B cell (primary cell): ENCODE data around the gene BMPR1A. TPM values are rescaled to one million over a fixed set of nuclear protein-coding genes. Genes with fewer than 3 reads are reported as not detected.
"Not testable (repeated sequence)": the region's sequence is repeated elsewhere in the genome, so short reads cannot be mapped to it uniquely, and the experiment has no call there.

ENCODE experiments used
- ATAC-seq: fragments of 200-7000 bp; cut with Tn5 transposase; one replicate; pipeline ENCODE4 v1.10.0; 2021; ENCODE audit warnings: low read depth, mild to moderate bottlenecking, moderate number of reproducible peaks, moderate library complexity
- CTCF ChIA-PET: fragments of 350-600 bp; sonication (Branson Sonifier 250); formaldehyde crosslinking; loops from one replicate; lab custom pipeline; 2021; ENCODE audit warnings: antibody characterized with exemption, inconsistent platforms; lab: Charles Lee
- POLR2A ChIA-PET: fragments of 350-600 bp; sonication (Branson Sonifier 250); formaldehyde crosslinking; loops from one replicate; lab custom pipeline; 2021; ENCODE audit warnings: antibody characterized with exemption; lab: Charles Lee
- DNase-seq: peaks from one replicate; pipeline ENCODE4 v3.0.0; 2013
- H2AFZ ChIP-seq: 2 replicates; pipeline ENCODE4 v1.6.1; 2012; ENCODE audit warnings: mild to moderate bottlenecking, low read depth, low read length; ENCODE audit not compliant: insufficient read depth, poor library complexity, severe bottlenecking
- H3K27ac ChIP-seq, 2 donors: 1 replicate in 1 of 2; 2 replicates in 1 of 2; pipeline ENCODE4 v1.5.1; 2012 to 2013; ENCODE audit warnings: low read length in 2 of 2, mild to moderate bottlenecking in 2 of 2, moderate library complexity in 1 of 2
- H3K27me3 ChIP-seq, 4 experiments: fragments of 200-600 bp in 1 of 4; sonication (generic) in 1 of 4; replicated peaks in 1 of 4; 1 replicate in 2 of 4; 2 replicates in 2 of 4; pipeline versions ENCODE4 v1.6.1 to v1.7.0; 2013 to 2016; ENCODE audit warnings: low read length in 3 of 4, mild to moderate bottlenecking in 2 of 4, mixed read lengths in 1 of 4, moderate library complexity in 1 of 4; ENCODE audit not compliant: insufficient read depth in 4 of 4, control insufficient read depth in 3 of 4; ENCODE audit errors: control extremely low read depth in 1 of 4
- H3K36me3 ChIP-seq, 2 experiments: replicated peaks in 1 of 2; 1 replicate in 1 of 2; 2 replicates in 1 of 2; pipeline versions ENCODE4 v1.6.1 to v1.7.1; 2013; ENCODE audit warnings: low read length in 1 of 2; ENCODE audit not compliant: insufficient read depth in 2 of 2, control insufficient read depth in 1 of 2; ENCODE audit errors: control extremely low read depth in 1 of 2, extremely low read depth in 1 of 2
- H3K4me1 ChIP-seq, 2 donors: fragments of 200-600 bp in 1 of 2; sonication (generic) in 1 of 2; 1 replicate in 1 of 2; 2 replicates in 1 of 2; pipeline versions ENCODE4 v1.5.1 to v1.6.1; 2013 to 2017; ENCODE audit warnings: low read length in 2 of 2; ENCODE audit not compliant: control insufficient read depth in 2 of 2, insufficient read depth in 2 of 2
- H3K4me2 ChIP-seq: replicated peaks from 2 replicates; pipeline ENCODE3; 2012; ENCODE audit warnings: mild to moderate bottlenecking, low read depth, low read length; ENCODE audit not compliant: poor library complexity, severe bottlenecking
- H3K4me3 ChIP-seq, 5 experiments: fragments of 200-600 bp in 1 of 5; sonication (generic) in 1 of 5; 1 replicate in 3 of 5; 2 replicates in 2 of 5; pipeline versions ENCODE4 v1.5.1 to v1.7.0; 2011 to 2016; ENCODE audit warnings: low read length in 4 of 5, mild to moderate bottlenecking in 4 of 5, low read depth in 2 of 5, control low read depth in 1 of 5, moderate library complexity in 1 of 5; ENCODE audit not compliant: insufficient read depth in 1 of 5; ENCODE audit errors: control extremely low read depth in 1 of 5, extremely low read depth in 1 of 5
- H3K79me2 ChIP-seq: fragments of 200-600 bp; sonication (generic); one replicate; pipeline ENCODE4 v1.6.0; 2016; ENCODE audit warnings: low read length; ENCODE audit not compliant: control insufficient read depth, insufficient read depth
- H3K9ac ChIP-seq: fragments of 200-600 bp; sonication (generic); 2 replicates; pipeline ENCODE4 v1.6.1; 2017; ENCODE audit warnings: mild to moderate bottlenecking, low read length, moderate library complexity
- H3K9me3 ChIP-seq, 3 donors: one replicate each; pipeline versions ENCODE4 v1.6.1 to v1.7.1; 2013; ENCODE audit warnings: low read length in 2 of 3; ENCODE audit not compliant: control insufficient read depth in 2 of 3, insufficient read depth in 1 of 3; ENCODE audit errors: control extremely low read depth in 1 of 3
- H4K20me1 ChIP-seq: 2 replicates; pipeline ENCODE4 v1.6.0; 2012; ENCODE audit warnings: mild to moderate bottlenecking, low read length; ENCODE audit not compliant: insufficient read depth, control insufficient read depth, poor library complexity, severe bottlenecking
- H3K27ac Mint-ChIP-seq: one replicate; pipeline ENCODE4 v1.8.0; 2021; ENCODE audit warnings: mixed read lengths
- H3K27me3 Mint-ChIP-seq: one replicate; pipeline ENCODE4 v1.8.0; 2021; ENCODE audit warnings: mixed read lengths
- H3K4me1 Mint-ChIP-seq: one replicate; pipeline ENCODE4 v1.8.0; 2021; ENCODE audit warnings: mixed read lengths
- H3K4me3 Mint-ChIP-seq: one replicate; pipeline ENCODE4 v1.8.0; 2021; ENCODE audit warnings: mixed read lengths
- H3K9me3 Mint-ChIP-seq: one replicate; pipeline ENCODE4 v1.8.0; 2022; ENCODE audit warnings: mixed read lengths; ENCODE audit not compliant: insufficient read depth
- CTCF ChIP-seq: fragments of 200-600 bp; IDR thresholded peaks from one replicate; pipeline ENCODE4 v1.8.0; 2022; ENCODE audit warnings: antibody characterized with exemption, mild to moderate bottlenecking
- EZH2 ChIP-seq: IDR thresholded peaks from 2 replicates; pipeline ENCODE4 v1.6.1; 2012; ENCODE audit warnings: borderline replicate concordance, low read depth, mild to moderate bottlenecking, moderate library complexity, low read length; ENCODE audit not compliant: insufficient read depth, poor library complexity, severe bottlenecking
- whole genome bisulfite sequencing: methylation state at CpG from one replicate; pipeline ENCODE4 v1.1.5; 2013; ENCODE audit warnings: missing lambda C conversion rate; ENCODE audit not compliant: insufficient coverage; 5-methylcytosine and 5-hydroxymethylcytosine counted together
- intact Hi-C: fragments of 100-400 bp; cut with micrococcal nuclease; formaldehyde crosslinking; loops from one replicate; pipeline ENCODE4 v1.10.0; 2022
- polyA plus RNA-seq: library from polyadenylated mRNA; depleted of rRNA; stranded (reverse); fragments of >200 nt; gene quantifications from 2 replicates; pipeline ENCODE4 v1.2.3, GENCODE V29; 2012
- total RNA-seq, 2 donors: library from RNA; stranded (reverse); fragments of 120-200 nt in 1 of 2; gene quantifications; 1 replicate in 1 of 2; 2 replicates in 1 of 2; pipeline versions ENCODE4 v1.2.3 to v1.2.4, GENCODE V29; 2013 to 2022

The BMPR1A gene
- total and polyA plus RNA-seq, 2 donors (not counting 1 experiment from before 2014, with no cell fraction given) = 1.9 to 15.1 TPM

DNA sequence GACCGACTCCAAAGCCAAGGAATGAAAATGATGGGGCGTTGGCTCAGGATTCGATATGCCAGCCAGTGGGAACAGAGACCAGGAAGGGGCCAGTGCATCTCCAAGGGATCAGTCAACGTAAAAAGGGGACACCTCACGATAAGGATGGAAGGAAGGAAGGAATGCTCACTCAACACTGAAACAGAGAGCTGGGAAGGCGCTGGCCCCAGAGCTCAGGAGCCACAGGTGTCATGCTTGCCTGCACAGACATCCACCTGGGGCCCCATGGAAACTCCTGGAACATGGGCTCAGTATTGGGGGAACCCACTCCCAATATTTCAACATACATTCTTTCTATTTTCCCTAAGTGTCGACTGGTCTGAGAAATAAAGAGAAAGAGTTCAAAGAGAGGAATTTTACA, 195.7 kb downstream of the BMPR1A start:
- no peak for ATAC-seq
- H3K4me3 ChIP-seq = no peak overlapping the region
- no peaks in the 10 kb centered on the region for H4K20me1 ChIP-seq
- Mint-ChIP-seq H3K4me3 (no peak overlapping the region), H3K27ac (no peak overlapping the region), H3K9me3 (peaks cover 7% of the 10 kb centered on the region), H3K4me1 (no peaks in the 10 kb centered on the region), H3K27me3 (peaks cover under 1% of the 10 kb centered on the region)
- ChIA-PET POLR2A (no interaction called here), CTCF (no interaction called here)
- no peak overlapping the region for H3K9ac ChIP-seq
- H3K9me3 ChIP-seq = peaks cover 0 to 24% (median 6%) of the 10 kb centered on the region in 3 donors
- intact Hi-C loops = no loop called here
- TF ChIP-seq CTCF = no peak
- TF ChIP-seq EZH2 = no peak
- no peak overlapping the region for H3K27ac ChIP-seq
- no peaks in the 10 kb centered on the region for H3K36me3 ChIP-seq
- no peak overlapping the region for H3K4me2 ChIP-seq
- H3K27me3 ChIP-seq = peaks cover 0 to 2% (median 0%) of the 10 kb centered on the region in 4 experiments
- H2AFZ ChIP-seq = no peak overlapping the region
- WGBS = 92% methylated on average over 6 of the region's 7 CpGs
- no peaks in the 10 kb centered on the region for H3K79me2 ChIP-seq
- no peaks in the 10 kb centered on the region for H3K4me1 ChIP-seq
- DNase-seq = no peak

GRCh38 chr10:86952697-86953096, 196.3 kb downstream of the BMPR1A start:
- H3K27ac ChIP-seq, ATAC-seq, H3K4me1 Mint-ChIP-seq, H3K36me3 ChIP-seq, DNase-seq, CTCF ChIA-PET, H3K9me3 Mint-ChIP-seq, H3K27me3 ChIP-seq, H3K4me2 ChIP-seq, H3K4me3 Mint-ChIP-seq, H4K20me1 ChIP-seq, H3K27ac Mint-ChIP-seq, intact Hi-C loops, POLR2A ChIA-PET, H3K27me3 Mint-ChIP-seq, H3K4me1 ChIP-seq, H3K79me2 ChIP-seq, H2AFZ ChIP-seq, H3K9ac ChIP-seq, H3K4me3 ChIP-seq: not testable (repeated sequence)
- 97% methylated on average over 5 of the region's 10 CpGs for WGBS
- peaks cover 0 to 24% (median 6%) of the 10 kb centered on the region in 3 donors for H3K9me3 ChIP-seq
